ENCODE results near the gene POU4F1. TPM values are rescaled to one million over a fixed set of nuclear protein-coding genes. Genes with fewer than 3 reads are reported as not detected.

Gene POU4F1
- total and polyA plus RNA-seq, 2 of the 13 experiments (the other 11 are each of a cell fraction or from before 2014, with no cell fraction given), result 1.0 to 1.1 TPM

GRCh38 chr13:78566631-78567030 is 36.7 kb downstream of the POU4F1 start:
- ChIA-PET POLR2A (no interaction called here), CTCF (ENCODE audit: low intra/inter-chr PET ratio, low total read pairs) (no interaction called here)
- intact Hi-C loops (cut with micrococcal nuclease; ENCODE audit: unreplicated experiment), result loop anchor here (10.0 kb wide), 1 partner anchor 408 kb away; no protein-coding TSS in a partner anchor
- Histone ChIP-seq H3K4me1 (ENCODE audit: insufficient read depth, low read length) (no peaks in the 10 kb centered on the region), H3K9ac (ENCODE audit: insufficient read depth, low read depth, low read length) (no peak overlapping the region), H3K27me3 (ENCODE audit: control insufficient read depth in 1 of 2, insufficient read depth in 2 of 2, low read length in 2 of 2) (no peaks in the 10 kb centered on the region), H3K4me2 (ENCODE audit: low read depth, low read length) (no peak overlapping the region), H3K36me3 (replicated peaks in 1 of 2; ENCODE audit: control insufficient read depth in 1 of 2, insufficient read depth in 2 of 2, low read length in 2 of 2) (no peaks in the 10 kb centered on the region), H4K20me1 (ENCODE audit: insufficient read depth, low read length) (no peaks in the 10 kb centered on the region), H3K79me2 (ENCODE audit: insufficient read depth, low read length) (no peaks in the 10 kb centered on the region), H3K9me3 (ENCODE audit: low read length) (no peaks in the 10 kb centered on the region), H3K4me3 (replicated peaks in 1 of 3; ENCODE audit: insufficient read depth in 1 of 3, low read depth in 2 of 3, low read length in 3 of 3) (no peak overlapping the region), H3K27ac (ENCODE audit: extremely low read length, insufficient read depth, low read length) (no peak overlapping the region), H2AFZ (ENCODE audit: low read length) (no peak overlapping the region)
- TF ChIP-seq ZNF572 (CRISPR knock-in tag; IDR thresholded peaks at IDR 0.05) (no peak), CHD4 (IDR thresholded peaks at IDR 0.05; ENCODE audit: borderline replicate concordance, low read length) (no peak), E2F2 (CRISPR knock-in tag; IDR thresholded peaks at IDR 0.05; ENCODE audit: borderline replicate concordance) (no peak), ZNF383 (CRISPR knock-in tag; IDR thresholded peaks at IDR 0.05; ENCODE audit: borderline replicate concordance) (no peak), ZNF225 (CRISPR knock-in tag; IDR thresholded peaks at IDR 0.05) (no peak), DMAP1 (CRISPR knock-in tag; IDR thresholded peaks at IDR 0.05) (no peak), ZNF614 (CRISPR knock-in tag; IDR thresholded peaks at IDR 0.05; ENCODE audit: borderline replicate concordance) (no peak), ZNF34 (CRISPR knock-in tag; IDR thresholded peaks at IDR 0.05; ENCODE audit: borderline replicate concordance) (no peak), ZFP36 (IDR thresholded peaks at IDR 0.05; ENCODE audit: borderline replicate concordance, low read depth, low read length, partially characterized antibody) (no peak), MIER3 (CRISPR knock-in tag; IDR thresholded peaks at IDR 0.05; ENCODE audit: borderline replicate concordance) (no peak), ZBTB43 (CRISPR knock-in tag; conservative IDR thresholded peaks at IDR 0.05) (no peak), ZFX (CRISPR knock-in tag; IDR thresholded peaks at IDR 0.05; ENCODE audit: low read depth) (no peak)
- TF ChIP-seq, protein P1, sequence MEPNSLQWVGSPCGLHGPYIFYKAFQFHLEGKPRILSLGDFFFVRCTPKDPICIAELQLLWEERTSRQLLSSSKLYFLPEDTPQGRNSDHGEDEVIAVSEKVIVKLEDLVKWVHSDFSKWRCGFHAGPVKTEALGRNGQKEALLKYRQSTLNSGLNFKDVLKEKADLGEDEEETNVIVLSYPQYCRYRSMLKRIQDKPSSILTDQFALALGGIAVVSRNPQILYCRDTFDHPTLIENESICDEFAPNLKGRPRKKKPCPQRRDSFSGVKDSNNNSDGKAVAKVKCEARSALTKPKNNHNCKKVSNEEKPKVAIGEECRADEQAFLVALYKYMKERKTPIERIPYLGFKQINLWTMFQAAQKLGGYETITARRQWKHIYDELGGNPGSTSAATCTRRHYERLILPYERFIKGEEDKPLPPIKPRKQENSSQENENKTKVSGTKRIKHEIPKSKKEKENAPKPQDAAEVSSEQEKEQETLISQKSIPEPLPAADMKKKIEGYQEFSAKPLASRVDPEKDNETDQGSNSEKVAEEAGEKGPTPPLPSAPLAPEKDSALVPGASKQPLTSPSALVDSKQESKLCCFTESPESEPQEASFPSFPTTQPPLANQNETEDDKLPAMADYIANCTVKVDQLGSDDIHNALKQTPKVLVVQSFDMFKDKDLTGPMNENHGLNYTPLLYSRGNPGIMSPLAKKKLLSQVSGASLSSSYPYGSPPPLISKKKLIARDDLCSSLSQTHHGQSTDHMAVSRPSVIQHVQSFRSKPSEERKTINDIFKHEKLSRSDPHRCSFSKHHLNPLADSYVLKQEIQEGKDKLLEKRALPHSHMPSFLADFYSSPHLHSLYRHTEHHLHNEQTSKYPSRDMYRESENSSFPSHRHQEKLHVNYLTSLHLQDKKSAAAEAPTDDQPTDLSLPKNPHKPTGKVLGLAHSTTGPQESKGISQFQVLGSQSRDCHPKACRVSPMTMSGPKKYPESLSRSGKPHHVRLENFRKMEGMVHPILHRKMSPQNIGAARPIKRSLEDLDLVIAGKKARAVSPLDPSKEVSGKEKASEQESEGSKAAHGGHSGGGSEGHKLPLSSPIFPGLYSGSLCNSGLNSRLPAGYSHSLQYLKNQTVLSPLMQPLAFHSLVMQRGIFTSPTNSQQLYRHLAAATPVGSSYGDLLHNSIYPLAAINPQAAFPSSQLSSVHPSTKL (CRISPR knock-in tag; IDR thresholded peaks at IDR 0.05), result no peak
- TF ChIP-seq, protein P2, sequence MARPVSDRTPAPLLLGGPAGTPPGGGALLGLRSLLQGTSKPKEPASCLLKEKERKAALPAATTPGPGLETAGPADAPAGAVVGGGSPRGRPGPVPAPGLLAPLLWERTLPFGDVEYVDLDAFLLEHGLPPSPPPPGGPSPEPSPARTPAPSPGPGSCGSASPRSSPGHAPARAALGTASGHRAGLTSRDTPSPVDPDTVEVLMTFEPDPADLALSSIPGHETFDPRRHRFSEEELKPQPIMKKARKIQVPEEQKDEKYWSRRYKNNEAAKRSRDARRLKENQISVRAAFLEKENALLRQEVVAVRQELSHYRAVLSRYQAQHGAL (CRISPR knock-in tag; IDR thresholded peaks at IDR 0.05; ENCODE audit: not compliant biosample characterization), result no peak
- TF ChIP-seq, protein P3, sequence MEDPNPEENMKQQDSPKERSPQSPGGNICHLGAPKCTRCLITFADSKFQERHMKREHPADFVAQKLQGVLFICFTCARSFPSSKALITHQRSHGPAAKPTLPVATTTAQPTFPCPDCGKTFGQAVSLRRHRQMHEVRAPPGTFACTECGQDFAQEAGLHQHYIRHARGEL (CRISPR knock-in tag; IDR thresholded peaks at IDR 0.05), result no peak
- TF ChIP-seq, protein P4, sequence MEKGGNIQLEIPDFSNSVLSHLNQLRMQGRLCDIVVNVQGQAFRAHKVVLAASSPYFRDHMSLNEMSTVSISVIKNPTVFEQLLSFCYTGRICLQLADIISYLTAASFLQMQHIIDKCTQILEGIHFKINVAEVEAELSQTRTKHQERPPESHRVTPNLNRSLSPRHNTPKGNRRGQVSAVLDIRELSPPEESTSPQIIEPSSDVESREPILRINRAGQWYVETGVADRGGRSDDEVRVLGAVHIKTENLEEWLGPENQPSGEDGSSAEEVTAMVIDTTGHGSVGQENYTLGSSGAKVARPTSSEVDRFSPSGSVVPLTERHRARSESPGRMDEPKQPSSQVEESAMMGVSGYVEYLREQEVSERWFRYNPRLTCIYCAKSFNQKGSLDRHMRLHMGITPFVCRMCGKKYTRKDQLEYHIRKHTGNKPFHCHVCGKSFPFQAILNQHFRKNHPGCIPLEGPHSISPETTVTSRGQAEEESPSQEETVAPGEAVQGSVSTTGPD (CRISPR knock-in tag; IDR thresholded peaks at IDR 0.05), result no peak
- no TSS peak for BruUV-seq (replicated peaks)
- 56% methylated on average over 5 of the region's 5 CpGs for WGBS (ENCODE audit: low lambda C conversion rate)
- in situ Hi-C loops (cut with HindIII; ENCODE audit: extremely low pct_ligation_motif_present, low pct_unique_long_range_greater_than_20kb), result no loop called here
- FAIRE-seq (no peak), ATAC-seq (no peak), DNase-seq (ENCODE audit: low spot score) (no peak)
